Ammon's horn (tissue), 1 donor: ENCODE measurements around the gene REM2.
"Not testable (repeated sequence)": the region's sequence is repeated elsewhere in the genome, so short reads cannot be mapped to it uniquely, and the experiment has no call there.

Experiments
- DNase-seq: peaks from one replicate; pipeline ENCODE4 v3.0.0-alpha.2; 2016; ENCODE audit warnings: low spot score

The REM2 gene

DNA sequence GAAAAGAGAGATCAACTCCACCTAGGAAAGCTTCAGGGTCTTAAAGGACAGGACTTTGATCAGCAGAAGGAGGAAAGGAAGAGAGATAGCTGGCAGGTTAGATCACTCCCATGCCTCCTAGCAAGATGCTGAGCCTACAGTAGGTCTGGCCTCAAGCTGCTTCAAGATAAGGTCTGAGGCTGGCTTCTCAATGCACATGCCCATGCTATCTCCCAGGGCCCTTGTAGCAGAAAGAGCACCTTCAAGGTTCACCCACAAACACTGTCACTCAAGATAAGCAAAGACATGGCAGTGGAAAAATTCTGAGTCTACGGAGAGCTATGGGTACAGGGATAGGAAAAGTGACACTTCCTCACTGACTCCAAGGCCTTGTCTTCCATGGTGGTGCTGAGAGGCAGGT lies 14.3 kb downstream of the REM2 start:
- no peak for DNase-seq

DNA sequence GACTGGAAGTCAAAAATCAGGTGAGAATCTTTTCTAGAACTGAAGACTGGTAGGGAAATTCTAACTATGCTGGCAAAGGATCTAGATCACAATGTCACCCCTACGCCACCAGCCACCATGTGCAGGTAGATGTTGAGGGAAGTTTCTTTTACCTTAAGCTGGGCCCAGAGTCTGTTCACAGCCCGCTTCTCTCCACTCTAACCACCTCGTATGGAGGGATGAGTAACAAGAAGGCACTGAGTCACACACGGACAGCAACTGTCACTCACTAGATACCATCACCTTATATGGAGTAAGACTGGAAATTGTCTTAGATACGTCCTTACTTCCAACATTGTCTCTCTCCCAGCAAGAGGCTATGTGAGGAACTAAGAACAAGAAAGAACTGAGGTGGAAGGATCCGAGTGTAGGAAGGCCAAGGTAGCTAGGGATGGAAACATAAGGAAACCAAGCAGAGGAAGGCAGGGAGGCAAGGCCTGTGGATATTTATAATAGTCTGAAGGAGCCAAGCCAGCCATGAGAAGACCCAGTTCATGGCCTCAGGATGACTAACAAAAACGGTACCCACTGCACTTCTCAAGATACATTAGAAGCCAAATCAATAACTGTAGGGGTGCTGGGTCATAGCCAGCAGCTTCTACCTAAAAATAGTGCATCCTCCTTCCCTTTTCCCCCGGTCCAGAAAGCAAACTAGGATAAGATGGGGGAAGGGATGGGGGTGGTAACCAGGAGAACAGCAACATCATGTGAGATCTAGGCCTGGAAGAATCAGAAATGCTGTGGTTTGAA lies 15.5 kb downstream of the REM2 start:
- DNase-seq: no peak

DNA sequence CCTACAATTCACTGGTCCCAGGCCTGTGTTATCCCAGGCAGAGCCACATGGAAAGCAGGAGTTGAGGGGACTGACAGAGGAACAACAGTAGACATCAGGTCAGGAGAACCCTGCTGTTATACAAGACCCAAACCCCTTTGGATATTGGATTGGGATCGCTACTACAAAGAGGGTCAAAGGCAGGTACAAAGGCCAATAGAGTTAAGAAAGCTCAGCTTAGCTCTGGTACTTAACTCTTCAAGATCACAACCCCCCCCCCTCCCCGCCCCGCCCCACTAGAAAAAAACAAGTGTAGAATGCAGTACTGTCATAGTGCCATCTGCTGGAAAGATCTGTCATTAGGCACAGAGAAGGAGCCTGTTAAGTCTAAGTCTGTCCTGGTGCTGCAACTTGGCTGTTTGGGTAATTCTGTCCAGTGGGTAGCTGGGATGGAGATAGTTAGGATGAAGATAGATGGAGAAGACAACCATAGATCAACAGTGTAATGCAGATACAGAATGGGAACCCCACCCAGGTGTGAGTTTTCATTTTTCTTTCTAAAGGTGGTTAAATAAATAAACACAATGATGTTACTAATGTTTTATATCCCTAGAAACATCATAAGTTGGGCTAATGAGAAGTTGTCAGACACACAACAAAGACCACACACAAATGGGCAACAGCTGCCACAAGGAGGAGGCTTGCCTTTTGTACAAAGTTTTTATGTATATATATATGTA lies 17.2 kb downstream of the REM2 start:
- DNase-seq: peak; percentile 69

GRCh38 chr14:22901799-22902198 lies 18.8 kb downstream of the REM2 start:
- no peak for DNase-seq

DNA sequence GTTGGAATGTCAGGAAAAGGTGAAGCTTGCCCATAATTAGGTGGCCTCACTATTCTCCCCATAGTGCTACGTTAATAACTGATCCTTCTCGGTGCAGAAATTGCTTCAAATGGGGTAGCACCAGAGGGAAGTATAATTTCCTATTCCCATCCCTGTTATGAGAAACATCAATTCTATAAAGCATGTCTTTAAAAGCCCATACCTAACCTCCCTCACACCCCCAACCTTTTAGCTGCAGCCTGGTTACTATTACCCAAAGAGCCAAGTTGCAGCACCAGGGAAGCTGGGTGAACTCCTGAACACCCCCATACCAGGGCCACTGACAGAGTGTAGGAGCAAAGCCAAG lies 20.7 kb downstream of the REM2 start:
- no peak for DNase-seq

DNA sequence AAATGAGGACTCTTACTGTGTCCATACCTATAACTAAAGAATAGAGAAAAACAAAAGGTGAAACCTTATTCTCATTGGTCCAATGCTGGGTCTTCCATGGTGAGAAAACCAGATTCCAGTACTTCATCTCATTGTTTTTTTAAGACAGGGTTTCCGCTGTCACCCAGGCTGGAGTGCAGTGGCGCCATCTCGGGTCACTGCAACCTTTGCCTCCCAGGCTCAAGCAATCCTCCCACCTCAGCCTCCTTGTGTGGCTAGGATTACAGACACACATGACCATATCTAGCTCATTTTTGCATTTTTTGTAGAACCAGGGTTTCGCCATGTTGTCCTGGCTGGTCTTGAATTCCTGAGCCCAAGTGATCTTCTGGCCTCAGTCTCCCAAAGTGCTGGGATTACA lies 22.6 kb downstream of the REM2 start:
- DNase-seq: no peak

GRCh38 chr14:22906073-22906472 lies 23.1 kb downstream of the REM2 start:
- DNase-seq: no peak

DNA sequence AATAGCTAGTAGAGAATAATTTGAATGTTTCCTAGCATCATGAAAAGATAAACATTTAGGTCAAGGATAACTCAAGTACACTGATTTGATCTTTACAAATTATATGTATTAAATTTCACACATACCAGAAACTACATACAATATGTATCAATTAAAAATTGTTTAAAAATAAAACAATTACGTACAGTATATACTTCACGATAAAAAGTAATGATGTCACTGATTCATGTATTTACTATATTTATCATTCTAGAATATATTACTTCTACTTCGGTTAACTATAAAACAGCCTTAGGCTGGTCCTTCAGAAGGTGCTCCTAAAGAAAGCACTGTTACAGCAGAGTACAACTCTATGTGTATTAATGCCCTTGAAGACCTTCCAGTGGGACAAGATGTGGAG lies 24.4 kb downstream of the REM2 start:
- no peak for DNase-seq

DNA sequence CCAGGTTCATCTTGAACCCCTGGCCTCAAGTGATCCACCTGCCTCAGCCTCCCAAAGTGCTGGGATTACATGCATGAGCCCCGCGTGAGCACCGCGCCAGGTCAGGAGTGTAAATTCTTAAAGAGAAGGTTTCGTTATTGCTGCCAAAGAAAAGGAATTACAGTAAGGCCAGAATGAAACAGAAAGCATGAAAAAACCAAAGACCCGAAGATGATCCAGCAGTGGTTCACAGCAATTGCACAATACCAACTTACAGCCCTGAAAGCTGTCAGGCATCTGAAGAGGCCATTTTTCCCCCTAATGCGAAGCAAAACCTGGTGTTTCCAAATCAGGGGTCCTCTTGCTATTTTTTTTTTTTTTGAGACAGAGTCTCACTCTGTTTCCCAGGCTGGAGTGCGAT lies 25.6 kb downstream of the REM2 start:
- no peak for DNase-seq

- DNase-seq: no peak
Measured at GRCh38 chr14:22910916-22911315, 27.9 kb downstream of the REM2 start.

DNA sequence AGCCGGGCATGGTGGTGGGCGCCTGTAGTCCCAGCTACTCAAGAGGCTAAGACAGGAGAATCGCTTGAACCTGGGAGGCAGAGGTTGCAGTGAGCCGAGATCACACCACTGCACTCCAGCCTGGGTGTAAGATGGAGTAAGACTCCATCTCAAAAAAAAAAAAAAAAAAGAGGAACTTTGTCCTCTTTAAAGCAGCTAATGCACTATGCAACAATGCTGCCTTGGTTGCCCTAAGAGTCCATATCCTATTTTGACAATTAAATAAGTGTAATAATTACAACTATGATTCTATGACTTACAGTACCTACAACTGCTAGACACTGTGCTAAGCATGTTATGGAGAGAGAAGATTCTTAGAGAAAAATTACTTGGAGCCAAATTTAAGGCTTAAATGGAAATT lies 31.8 kb downstream of the REM2 start:
- not testable (repeated sequence) for DNase-seq

DNA sequence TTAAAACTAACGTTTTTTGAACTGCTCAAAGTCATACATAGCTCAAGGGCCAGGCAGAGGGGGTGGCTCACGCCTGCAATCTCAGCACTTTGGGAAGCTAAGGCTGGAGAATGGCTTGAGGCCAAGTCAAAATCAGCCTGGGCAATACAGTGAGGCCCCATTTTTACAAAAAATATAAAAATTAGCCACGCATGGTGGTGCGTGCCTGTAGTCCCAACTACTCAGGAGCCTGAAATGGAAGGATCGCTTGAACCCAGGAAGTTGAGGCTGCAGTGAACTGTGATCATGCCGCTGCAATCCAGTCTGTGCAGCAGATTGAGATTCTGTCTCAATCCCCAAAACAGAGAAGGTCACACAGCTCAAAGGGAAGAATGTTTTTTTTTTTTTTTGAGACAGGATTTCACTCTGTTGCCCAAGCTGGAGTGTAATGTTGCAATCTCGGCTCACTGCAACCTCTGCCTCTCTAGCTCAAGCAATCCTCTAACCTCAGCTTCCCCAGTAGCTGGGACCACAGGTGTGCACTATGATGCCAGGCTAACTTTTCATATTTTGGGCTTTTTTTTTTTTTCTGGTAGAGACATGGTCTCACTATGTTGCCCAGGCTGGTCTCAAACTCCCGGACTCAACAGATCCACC lies 33.0 kb downstream of the REM2 start:
- DNase-seq: no peak

GRCh38 chr14:22918804-22919600 lies 36.0 kb downstream of the REM2 start, which contains the start of gene RBM23:
Gene RBM23 (minus strand): TSS chr14:22919149.
- peak; percentile 99 for DNase-seq

DNA sequence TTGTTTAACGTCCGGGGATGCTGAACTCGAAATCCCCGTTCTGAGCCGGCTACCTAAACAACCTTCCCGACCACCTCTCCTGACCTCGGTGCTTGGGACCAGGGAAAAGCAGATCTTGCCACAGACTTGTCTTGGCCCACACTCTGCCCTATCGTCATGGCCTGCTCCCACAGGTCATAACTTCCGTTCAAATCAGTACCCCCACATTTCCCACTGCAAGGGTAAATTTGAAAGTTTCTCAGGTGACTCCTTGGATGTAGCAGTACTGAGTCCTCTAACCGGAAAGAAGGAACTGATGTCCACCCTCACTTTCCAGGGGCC lies 36.5 kb downstream of the REM2 start:
- no peak for DNase-seq

DNA sequence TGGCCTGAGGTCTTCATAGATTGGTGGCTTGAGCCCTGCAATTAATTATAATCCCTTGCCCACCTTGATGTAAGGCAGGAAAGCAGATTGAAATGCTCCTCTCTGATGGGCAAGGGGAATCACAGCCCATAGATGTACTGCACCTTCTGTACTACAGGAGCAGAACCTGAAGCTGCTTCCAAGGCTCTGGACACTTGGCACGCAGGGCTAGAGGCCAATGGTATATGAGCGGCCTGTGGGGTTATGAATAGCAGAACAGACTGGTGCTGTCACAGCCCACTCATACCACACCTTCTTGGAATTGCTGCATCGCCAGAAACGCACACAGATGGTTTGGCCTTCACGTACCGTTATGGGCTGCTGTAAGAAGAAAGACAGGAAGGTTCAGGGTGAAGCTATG lies 37.7 kb downstream of the REM2 start:
- no peak for DNase-seq

- DNase-seq: no peak
Measured at GRCh38 chr14:22922294-22922693, 39.3 kb downstream of the REM2 start.

GRCh38 chr14:22923746-22924145 lies 40.7 kb downstream of the REM2 start:
- no peak for DNase-seq

- DNase-seq: no peak
Measured at GRCh38 chr14:22925513-22925912, 42.5 kb downstream of the REM2 start.

DNA sequence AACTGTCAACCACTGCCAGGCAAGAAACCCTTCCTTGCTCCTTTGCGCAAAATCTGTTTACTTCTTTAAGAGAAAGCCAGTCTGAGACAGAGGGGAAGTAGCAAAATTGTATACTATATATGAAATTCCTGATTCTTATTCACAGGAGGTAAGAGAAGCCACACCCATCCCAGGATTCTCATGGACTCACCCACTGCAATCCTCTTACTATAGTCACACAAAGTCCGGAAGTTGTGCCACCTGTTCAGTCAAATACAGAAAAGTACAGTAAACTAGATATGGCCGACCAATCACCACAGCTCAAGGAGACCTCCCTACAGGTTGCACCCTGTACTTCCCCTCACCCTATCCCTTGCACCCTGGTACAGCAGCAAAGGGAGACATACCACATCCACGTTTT lies 43.3 kb downstream of the REM2 start:
- no peak for DNase-seq

GRCh38 chr14:22928237-22929103 lies 45.4 kb downstream of the REM2 start:
- no peak for DNase-seq

- DNase-seq: peak; percentile 100
Measured at GRCh38 chr14:22929104-22929960, 46.3 kb downstream of the REM2 start, which contains the start of gene PRMT5. Gene PRMT5 (minus strand): TSS chr14:22929376. CDS start chr14:22929361, 15 bp downstream.
